NCI-H748 (cell line): Measurements from ENCODE around the gene C6orf62.
"Not testable (repeated sequence)": the region's sequence is repeated elsewhere in the genome, so short reads cannot be mapped to it uniquely, and the experiment has no call there.

Experiments
- DNase-seq: peaks from one replicate; lab custom pipeline; 2025; ENCODE audit not compliant: unreplicated experiment; lab: John Stamatoyannopoulos, UW

C6orf62 gene

GRCh38 chr6:24702720-24703282 is 16.2 kb downstream of the C6orf62 start:
- DNase-seq: no peak

GRCh38 chr6:24699521-24700359 is 19.2 kb downstream of the C6orf62 start:
- DNase-seq: no peak

GRCh38 chr6:24696097-24696496 is 22.9 kb downstream of the C6orf62 start:
- DNase-seq: no peak

- peak; percentile 66 for DNase-seq
Measured at GRCh38 chr6:24695635-24696034, 23.3 kb downstream of the C6orf62 start.

- peak; percentile 27 for DNase-seq
Measured at GRCh38 chr6:24694198-24694597, 24.8 kb downstream of the C6orf62 start.

GRCh38 chr6:24692848-24693592 is 25.9 kb downstream of the C6orf62 start:
- DNase-seq: no peak

GRCh38 chr6:24692415-24692814 is 26.5 kb downstream of the C6orf62 start:
- no peak for DNase-seq

- no peak for DNase-seq
Measured at GRCh38 chr6:24692003-24692402, 27.0 kb downstream of the C6orf62 start.

- no peak for DNase-seq
Measured at GRCh38 chr6:24691550-24691949, 27.4 kb downstream of the C6orf62 start.

GRCh38 chr6:24690593-24690992 is 28.4 kb downstream of the C6orf62 start:
- DNase-seq: no peak

GRCh38 chr6:24689964-24690363 is 29.0 kb downstream of the C6orf62 start:
- DNase-seq: no peak

GRCh38 chr6:24686946-24687345 is 32.0 kb downstream of the C6orf62 start:
- DNase-seq: no peak

- DNase-seq: no peak
Measured at GRCh38 chr6:24686408-24686807, 32.5 kb downstream of the C6orf62 start.

- DNase-seq: peak; percentile 51
Measured at GRCh38 chr6:24683297-24684296, 35.4 kb downstream of the C6orf62 start.

GRCh38 chr6:24680582-24680981 is 38.4 kb downstream of the C6orf62 start:
- peak; percentile 29 for DNase-seq

- DNase-seq: not testable (repeated sequence)
Measured at GRCh38 chr6:24678792-24679352, 40.1 kb downstream of the C6orf62 start.

- peak; percentile 25 for DNase-seq
Measured at GRCh38 chr6:24673625-24674024, 45.3 kb downstream of the C6orf62 start.

- DNase-seq: no peak
Measured at GRCh38 chr6:24672620-24673182, 46.3 kb downstream of the C6orf62 start.

- not testable (repeated sequence) for DNase-seq
Measured at GRCh38 chr6:24671077-24671476, 47.9 kb downstream of the C6orf62 start.

- DNase-seq: not testable (repeated sequence)
Measured at GRCh38 chr6:24670492-24670891, 48.5 kb downstream of the C6orf62 start.
